Measurements from ENCODE around the gene ASNSD1.
"Not testable (repeated sequence)": the region's sequence is repeated elsewhere in the genome, so short reads cannot be mapped to it uniquely, and the experiment has no call there.

The ASNSD1 gene

GRCh38 chr2:189646521-189646920, 14.7 kb upstream of the ASNSD1 start:
- no peak for DNase-seq (ENCODE audit: low read depth in 2 of 3, low spot score in 2 of 3)

GRCh38 chr2:189648846-189649509, 12.3 kb upstream of the ASNSD1 start:
- no peak for DNase-seq (ENCODE audit: low read depth in 2 of 3, low spot score in 2 of 3)

- no peak for DNase-seq (ENCODE audit: low read depth in 2 of 3, low spot score in 2 of 3)
Measured at GRCh38 chr2:189651284-189651683, 10.0 kb upstream of the ASNSD1 start.

GRCh38 chr2:189653464-189653863, 7.8 kb upstream of the ASNSD1 start:
- not testable (repeated sequence) for DNase-seq (ENCODE audit: low read depth in 2 of 3, low spot score in 2 of 3)

GRCh38 chr2:189654641-189655040, 6.6 kb upstream of the ASNSD1 start:
- no peak for DNase-seq (ENCODE audit: low read depth in 2 of 3, low spot score in 2 of 3)

GRCh38 chr2:189657867-189658266, 3.4 kb upstream of the ASNSD1 start:
- DNase-seq (ENCODE audit: low read depth in 2 of 3, low spot score in 2 of 3), result no peak

GRCh38 chr2:189658306-189659212, 2.7 kb upstream of the ASNSD1 start:
- no peak for DNase-seq (ENCODE audit: low read depth in 2 of 3, low spot score in 2 of 3)

GRCh38 chr2:189659734-189660133, 1.5 kb upstream of the ASNSD1 start:
- no peak for DNase-seq (ENCODE audit: low read depth in 2 of 3, low spot score in 2 of 3)

- no peak for DNase-seq (ENCODE audit: low read depth in 2 of 3, low spot score in 2 of 3)
Measured at GRCh38 chr2:189660803-189661147, 484 bp upstream of the ASNSD1 start.

- no peak for DNase-seq (ENCODE audit: low read depth in 2 of 3, low spot score in 2 of 3)
Measured at GRCh38 chr2:189661957-189662321, 680 bp downstream of the ASNSD1 start.

- no peak for DNase-seq (ENCODE audit: low read depth in 2 of 3, low spot score in 2 of 3)
Measured at GRCh38 chr2:189662669-189663226, 1.5 kb downstream of the ASNSD1 start.

- DNase-seq (ENCODE audit: low read depth in 2 of 3, low spot score in 2 of 3), result not testable (repeated sequence)
Measured at GRCh38 chr2:189663319-189663718, 2.1 kb downstream of the ASNSD1 start.

GRCh38 chr2:189669913-189670312, 8.7 kb downstream of the ASNSD1 start:
- DNase-seq (ENCODE audit: low read depth in 2 of 3, low spot score in 2 of 3), result no peak

GRCh38 chr2:189673661-189674373, 12.6 kb downstream of the ASNSD1 start:
- DNase-seq (ENCODE audit: low read depth in 2 of 3, low spot score in 2 of 3), result no peak

GRCh38 chr2:189674374-189675112, 13.3 kb downstream of the ASNSD1 start, which contains the start of gene ANKAR:
Gene ANKAR (plus strand): TSS chr2:189674670. CDS start chr2:189676491, 1,821 bp downstream.
- DNase-seq (ENCODE audit: low read depth in 2 of 3, low spot score in 2 of 3), result peak; percentile 65 to 69 (median 69)

GRCh38 chr2:189676471-189676870, 15.2 kb downstream of the ASNSD1 start:
- DNase-seq (ENCODE audit: low read depth in 2 of 3, low spot score in 2 of 3), result no peak

GRCh38 chr2:189679226-189679625, 18.0 kb downstream of the ASNSD1 start:
- no peak for DNase-seq (ENCODE audit: low read depth in 2 of 3, low spot score in 2 of 3)

- no peak for DNase-seq (ENCODE audit: low read depth in 2 of 3, low spot score in 2 of 3)
Measured at GRCh38 chr2:189681203-189681602, 19.9 kb downstream of the ASNSD1 start.

GRCh38 chr2:189681903-189682302, 20.6 kb downstream of the ASNSD1 start:
- no peak for DNase-seq (ENCODE audit: low read depth in 2 of 3, low spot score in 2 of 3)

GRCh38 chr2:189683348-189683747, 22.1 kb downstream of the ASNSD1 start:
- DNase-seq (ENCODE audit: low read depth in 2 of 3, low spot score in 2 of 3), result no peak

- DNase-seq (ENCODE audit: low read depth in 2 of 3, low spot score in 2 of 3), result no peak
Measured at GRCh38 chr2:189684811-189685210, 23.6 kb downstream of the ASNSD1 start.
